Measurements from ENCODE around the gene AEBP2.
A peak's percentile ranks its signal among the peaks of the same experiment; 100 is the strongest.
"Not testable (repeated sequence)": the region's sequence is repeated elsewhere in the genome, so short reads cannot be mapped to it uniquely, and the experiment has no call there.

AEBP2 gene

GRCh38 chr12:19410629-19411185 lies 28.6 kb upstream of the AEBP2 start:
- Mint-ChIP-seq H3K27me3 (no peaks in the 10 kb centered on the region), H3K4me3 (no peak overlapping the region), H3K4me1 (ENCODE audit: low read depth) (no peaks in the 10 kb centered on the region), H3K9me3 (no peaks in the 10 kb centered on the region), H3K36me3 (ENCODE audit: low read depth) (no peaks in the 10 kb centered on the region), H3K27ac (no peak overlapping the region)
- DNase-seq: no peak

DNA sequence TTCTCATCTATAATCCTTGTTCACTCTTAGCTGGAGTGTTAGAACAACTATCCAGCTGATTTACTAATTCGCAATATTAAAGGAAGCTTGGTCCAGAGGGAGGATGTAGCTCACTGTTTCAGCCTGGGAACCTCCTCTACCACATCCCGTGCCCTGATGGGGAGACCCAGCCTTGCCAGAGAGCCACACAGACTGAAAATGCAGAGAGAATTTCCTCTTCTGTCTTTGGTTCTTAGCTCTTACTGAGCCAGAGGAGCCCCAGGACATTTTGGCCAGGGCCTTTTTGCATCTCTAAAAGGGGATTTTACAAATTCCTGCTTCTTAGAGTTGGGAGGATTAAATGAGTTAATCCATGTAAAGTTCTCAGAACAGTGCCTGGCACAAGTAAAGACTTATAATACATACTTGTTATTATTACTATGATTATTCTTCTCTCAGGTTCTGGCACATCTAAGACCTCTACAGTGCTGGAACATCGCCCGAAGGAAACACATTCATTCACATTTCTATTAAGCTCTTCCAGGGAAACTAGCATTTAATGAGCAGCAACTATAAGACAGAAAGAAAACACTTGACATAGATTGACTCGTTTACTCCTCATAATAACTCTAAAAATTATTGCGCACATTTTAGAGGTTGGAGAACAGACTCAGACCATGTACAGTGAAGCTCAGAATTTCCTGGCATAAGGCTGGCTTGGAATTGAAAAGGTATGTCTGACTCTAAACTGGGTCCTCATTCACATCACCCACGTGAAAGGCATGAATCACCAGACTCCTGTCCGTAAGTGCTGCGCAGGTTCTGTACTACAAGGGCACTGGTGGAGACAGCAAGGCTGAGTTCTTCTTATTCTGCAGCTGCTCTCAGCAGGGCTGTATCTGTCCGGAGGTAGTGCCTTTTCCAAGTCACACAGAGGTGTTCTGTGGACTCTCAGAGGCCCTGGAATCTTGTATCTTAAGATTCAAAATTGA lies 27.8 kb upstream of the AEBP2 start:
- Mint-ChIP-seq H3K9me3 (no peaks in the 10 kb centered on the region), H3K27me3 (no peaks in the 10 kb centered on the region), H3K4me1 (ENCODE audit: low read depth) (no peaks in the 10 kb centered on the region), H3K4me3 (no peak overlapping the region), H3K27ac (no peak overlapping the region), H3K36me3 (ENCODE audit: low read depth) (no peaks in the 10 kb centered on the region)
- no peak for DNase-seq

DNA sequence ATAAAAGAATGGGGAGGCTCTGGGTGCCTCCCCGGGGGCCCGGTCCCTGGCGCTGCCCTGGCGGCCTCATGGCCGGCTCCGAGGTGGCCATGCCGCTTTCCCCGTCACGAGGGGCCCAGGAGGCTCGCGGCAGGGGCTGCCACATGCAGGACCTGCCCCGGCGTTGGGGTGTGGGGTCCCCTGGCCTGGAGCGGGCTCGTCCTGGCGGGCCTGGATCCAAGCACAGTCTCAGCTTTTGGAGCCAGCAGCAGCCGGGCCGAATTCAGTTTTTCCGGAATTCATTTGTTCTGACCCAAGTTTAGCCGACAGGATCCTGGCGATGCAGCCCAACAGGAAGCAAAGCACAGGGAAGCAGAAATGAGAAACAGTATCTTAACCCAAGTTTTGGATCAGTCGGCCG lies 26.4 kb upstream of the AEBP2 start:
- H3K9me3 Mint-ChIP-seq: no peaks in the 10 kb centered on the region
- H3K4me1 Mint-ChIP-seq (ENCODE audit: low read depth): no peaks in the 10 kb centered on the region
- no peaks in the 10 kb centered on the region for H3K27me3 Mint-ChIP-seq
- DNase-seq: no peak
- H3K27ac Mint-ChIP-seq: no peak overlapping the region
- H3K36me3 Mint-ChIP-seq (ENCODE audit: low read depth): no peaks in the 10 kb centered on the region
- no peak overlapping the region for H3K4me3 Mint-ChIP-seq

DNA sequence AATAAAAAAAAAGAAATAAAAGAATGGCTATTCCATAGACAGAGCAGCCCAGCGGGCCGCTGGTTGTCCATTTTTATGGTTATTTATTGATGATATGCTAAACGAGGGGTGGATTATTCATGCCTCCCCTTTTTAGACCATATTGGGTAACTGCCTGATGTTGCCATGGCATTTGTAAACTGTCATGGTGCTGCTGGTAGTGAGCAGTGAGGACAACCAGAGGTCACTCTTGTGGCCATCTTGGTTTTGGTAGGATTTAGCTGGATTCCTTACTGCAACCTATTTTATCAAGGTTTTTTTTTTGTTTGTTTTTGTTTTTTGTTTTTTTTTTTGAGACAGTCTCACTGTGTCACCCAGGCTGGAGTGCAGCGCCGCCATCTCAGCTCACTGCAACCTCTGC lies 25.7 kb upstream of the AEBP2 start:
- H3K27me3 Mint-ChIP-seq; H3K36me3 Mint-ChIP-seq (ENCODE audit: low read depth); H3K9me3 Mint-ChIP-seq; H3K4me3 Mint-ChIP-seq; H3K27ac Mint-ChIP-seq; DNase-seq; H3K4me1 Mint-ChIP-seq (ENCODE audit: low read depth): not testable (repeated sequence)

- Mint-ChIP-seq H3K4me1 (ENCODE audit: low read depth) (no peaks in the 10 kb centered on the region), H3K27me3 (no peaks in the 10 kb centered on the region), H3K4me3 (no peak overlapping the region), H3K27ac (no peak overlapping the region), H3K9me3 (no peaks in the 10 kb centered on the region), H3K36me3 (ENCODE audit: low read depth) (no peaks in the 10 kb centered on the region)
- DNase-seq: no peak
Observed at GRCh38 chr12:19415563-19415962, 23.7 kb upstream of the AEBP2 start.

DNA sequence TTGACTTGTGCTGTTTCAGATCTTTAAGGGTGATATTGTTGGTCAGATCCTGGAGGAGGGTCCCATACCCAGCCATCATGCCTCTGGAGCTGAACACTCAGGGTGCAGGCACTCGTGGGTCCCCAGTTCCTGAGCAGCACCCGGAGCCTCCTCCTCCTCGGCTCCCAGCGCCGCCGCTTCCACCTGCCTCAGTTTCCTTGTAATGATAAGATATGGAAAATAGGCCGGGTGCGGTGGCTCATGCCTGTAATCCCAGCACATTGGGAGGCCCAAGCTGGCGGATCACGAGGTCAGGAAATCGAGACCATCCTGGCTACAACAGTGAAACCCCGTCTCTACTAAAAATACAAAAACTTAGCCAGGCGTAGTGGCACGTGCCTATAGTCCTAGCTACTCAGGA lies 20.2 kb upstream of the AEBP2 start:
- Mint-ChIP-seq H3K9me3 (no peaks in the 10 kb centered on the region), H3K36me3 (ENCODE audit: low read depth) (no peaks in the 10 kb centered on the region), H3K4me3 (no peak overlapping the region), H3K4me1 (ENCODE audit: low read depth) (peaks cover 4% of the 10 kb centered on the region), H3K27me3 (no peaks in the 10 kb centered on the region), H3K27ac (no peak overlapping the region)
- no peak for DNase-seq

GRCh38 chr12:19421503-19422282 lies 17.6 kb upstream of the AEBP2 start:
- Mint-ChIP-seq H3K27me3 (no peaks in the 10 kb centered on the region), H3K36me3 (ENCODE audit: low read depth) (no peaks in the 10 kb centered on the region), H3K4me1 (ENCODE audit: low read depth) (peaks cover 4% of the 10 kb centered on the region), H3K27ac (no peak overlapping the region), H3K4me3 (no peak overlapping the region), H3K9me3 (no peaks in the 10 kb centered on the region)
- DNase-seq: no peak

DNA sequence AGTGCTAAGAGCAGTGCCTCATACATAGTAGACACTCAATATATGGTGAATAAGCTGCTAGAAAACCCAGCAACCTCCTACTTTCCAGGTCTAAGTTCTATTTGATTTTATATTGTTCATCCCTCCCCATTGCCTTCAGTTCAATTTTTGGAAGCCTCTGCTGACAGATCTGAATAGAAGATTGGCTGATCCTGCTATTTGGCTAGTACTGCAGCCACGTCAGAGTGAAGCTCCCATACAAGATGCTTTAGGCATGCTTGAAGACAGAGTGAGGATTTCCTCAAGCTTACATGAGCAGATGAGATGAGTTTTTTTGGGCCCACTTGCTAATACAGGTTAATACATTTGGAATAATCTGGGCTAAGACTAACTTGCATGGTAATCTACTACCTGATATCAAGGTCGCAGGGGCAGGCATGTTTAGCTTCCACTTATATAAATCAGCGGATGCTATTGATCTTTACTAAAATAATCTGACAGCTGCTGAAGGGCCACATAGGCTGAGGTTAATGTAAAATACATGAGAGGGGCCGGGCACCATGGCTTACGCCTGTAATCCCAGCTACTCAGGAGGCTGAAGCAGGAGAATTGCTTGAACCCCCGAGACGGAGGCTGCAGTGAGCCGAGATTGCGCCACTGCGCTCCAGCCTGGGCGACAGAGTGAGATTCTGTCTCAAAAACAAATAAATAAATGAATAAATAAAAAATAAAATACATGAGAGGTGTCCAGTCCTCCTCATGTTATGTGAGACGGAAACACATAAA lies 15.9 kb upstream of the AEBP2 start:
- no peak overlapping the region for H3K4me3 Mint-ChIP-seq
- H3K9me3 Mint-ChIP-seq: no peaks in the 10 kb centered on the region
- no peak overlapping the region for H3K27ac Mint-ChIP-seq
- H3K36me3 Mint-ChIP-seq (ENCODE audit: low read depth): no peaks in the 10 kb centered on the region
- peaks cover 6% of the 10 kb centered on the region for H3K4me1 Mint-ChIP-seq (ENCODE audit: low read depth)
- DNase-seq: no peak
- no peaks in the 10 kb centered on the region for H3K27me3 Mint-ChIP-seq

DNA sequence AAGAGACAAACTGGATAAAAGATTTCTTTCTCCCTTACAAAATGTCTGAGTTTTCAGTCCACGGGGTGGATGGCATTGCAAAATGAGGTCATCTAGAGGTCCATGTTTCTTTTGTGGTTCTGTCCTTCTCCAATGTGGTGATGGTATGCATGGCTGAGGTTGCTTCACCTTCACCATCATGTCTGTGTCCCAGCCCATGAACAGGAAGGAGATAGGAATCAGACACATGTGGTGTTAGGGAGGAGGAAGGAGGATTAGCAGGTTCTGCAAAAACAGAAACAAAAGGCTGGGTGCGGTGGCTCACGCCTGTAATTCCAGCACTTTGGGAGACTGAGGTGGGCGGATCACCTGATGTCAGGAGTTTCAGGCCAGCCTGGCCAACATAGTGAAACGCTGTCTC lies 11.0 kb upstream of the AEBP2 start:
- no peak overlapping the region for H3K27ac Mint-ChIP-seq
- H3K36me3 Mint-ChIP-seq (ENCODE audit: low read depth): no peaks in the 10 kb centered on the region
- no peak for DNase-seq

DNA sequence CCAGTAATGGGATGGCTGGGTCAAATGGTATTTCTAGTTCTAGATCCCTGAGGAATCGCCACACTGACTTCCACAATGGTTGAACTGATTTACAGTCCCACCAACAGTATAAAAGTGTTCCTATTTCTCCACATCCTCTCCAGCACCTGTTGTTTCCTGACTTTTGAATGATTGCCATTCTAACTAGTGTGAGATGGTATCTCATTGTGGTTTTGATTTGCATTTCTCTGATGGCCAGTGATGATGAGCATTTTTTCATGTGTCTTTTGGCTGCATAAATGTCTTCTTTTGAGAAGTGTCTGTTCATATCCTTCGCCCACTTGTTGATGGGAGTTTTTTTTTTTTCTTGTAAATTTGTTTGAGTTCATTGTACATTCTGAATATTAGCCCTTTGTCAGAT lies 9.8 kb upstream of the AEBP2 start:
- H3K9me3 Mint-ChIP-seq; H3K4me3 Mint-ChIP-seq; H3K27ac Mint-ChIP-seq; H3K27me3 Mint-ChIP-seq; H3K36me3 Mint-ChIP-seq (ENCODE audit: low read depth); DNase-seq: not testable (repeated sequence)
- peaks cover 27% of the 10 kb centered on the region for H3K4me1 Mint-ChIP-seq (ENCODE audit: low read depth)

More for the DNA sequence above, 11.0 kb upstream of the AEBP2 start:
- Mint-ChIP-seq H3K4me3 (no peak overlapping the region), H3K4me1 (ENCODE audit: low read depth) (peaks cover 24% of the 10 kb centered on the region), H3K9me3 (no peaks in the 10 kb centered on the region), H3K27me3 (no peaks in the 10 kb centered on the region)

GRCh38 chr12:19430988-19431387 lies 8.3 kb upstream of the AEBP2 start:
- DNase-seq: no peak
- Mint-ChIP-seq H3K4me3 (no peak overlapping the region), H3K9me3 (no peaks in the 10 kb centered on the region), H3K36me3 (ENCODE audit: low read depth) (no peaks in the 10 kb centered on the region), H3K27ac (peak overlapping the region; percentile 100), H3K27me3 (no peaks in the 10 kb centered on the region), H3K4me1 (ENCODE audit: low read depth) (peaks cover 37% of the 10 kb centered on the region)

GRCh38 chr12:19431407-19432308 lies 7.6 kb upstream of the AEBP2 start:
- H3K36me3 Mint-ChIP-seq (ENCODE audit: low read depth): no peaks in the 10 kb centered on the region
- H3K27ac Mint-ChIP-seq: peak overlapping the region; percentile 100
- H3K9me3 Mint-ChIP-seq: no peaks in the 10 kb centered on the region
- H3K27me3 Mint-ChIP-seq: no peaks in the 10 kb centered on the region
- peak overlapping the region; percentile 44 for H3K4me3 Mint-ChIP-seq
- H3K4me1 Mint-ChIP-seq (ENCODE audit: low read depth): peaks cover 38% of the 10 kb centered on the region
- DNase-seq: peak; percentile 56

- H3K9me3 Mint-ChIP-seq: no peaks in the 10 kb centered on the region
- peak; percentile 37 for DNase-seq
- H3K4me3 Mint-ChIP-seq: peak overlapping the region; percentile 25
- H3K27ac Mint-ChIP-seq: peak overlapping the region; percentile 100
- H3K36me3 Mint-ChIP-seq (ENCODE audit: low read depth): no peaks in the 10 kb centered on the region
- H3K27me3 Mint-ChIP-seq: no peaks in the 10 kb centered on the region
- H3K4me1 Mint-ChIP-seq (ENCODE audit: low read depth): peaks cover 43% of the 10 kb centered on the region
Observed at GRCh38 chr12:19432309-19433170, 6.8 kb upstream of the AEBP2 start.

All from activated T-cell treated with anti-CD3 and anti-CD28 coated beads, Interleukin-2, amount 50 U/mL, for 24 hours (primary cell).